ENCODE results near the gene ICA1. TPM values are rescaled to one million over a fixed set of nuclear protein-coding genes. Genes with fewer than 3 reads are reported as not detected.
"Not testable (repeated sequence)": the region's sequence is repeated elsewhere in the genome, so short reads cannot be mapped to it uniquely, and the experiment has no call there.

The ICA1 gene
- total RNA-seq, 1 experiment from 2014 or later: 0.98 TPM

GRCh38 chr7:8109196-8110022 lies 152.6 kb downstream of the ICA1 start:
- DNase-seq (ENCODE audit: low read depth): peak; percentile 76

GRCh38 chr7:8105449-8106095 lies 156.4 kb downstream of the ICA1 start:
- no peak for DNase-seq (ENCODE audit: low read depth)

- no peak for DNase-seq (ENCODE audit: low read depth)
Observed at GRCh38 chr7:8103282-8103681, 158.7 kb downstream of the ICA1 start.

GRCh38 chr7:8101292-8101691 lies 160.7 kb downstream of the ICA1 start:
- not testable (repeated sequence) for DNase-seq (ENCODE audit: low read depth)

GRCh38 chr7:8094164-8095140 lies 167.5 kb downstream of the ICA1 start:
- DNase-seq (ENCODE audit: low read depth): no peak

- DNase-seq (ENCODE audit: low read depth): no peak
Observed at GRCh38 chr7:8092140-8092539, 169.8 kb downstream of the ICA1 start.

GRCh38 chr7:8089036-8089780 lies 172.8 kb downstream of the ICA1 start:
- no peak for DNase-seq (ENCODE audit: low read depth)

GRCh38 chr7:8086239-8086638 lies 175.7 kb downstream of the ICA1 start:
- DNase-seq (ENCODE audit: low read depth): no peak

GRCh38 chr7:8085420-8085819 lies 176.5 kb downstream of the ICA1 start:
- DNase-seq (ENCODE audit: low read depth): no peak

GRCh38 chr7:8084836-8085235 lies 177.1 kb downstream of the ICA1 start:
- DNase-seq (ENCODE audit: low read depth): no peak

GRCh38 chr7:8082762-8083161 lies 179.2 kb downstream of the ICA1 start:
- no peak for DNase-seq (ENCODE audit: low read depth)

- no peak for DNase-seq (ENCODE audit: low read depth)
Observed at GRCh38 chr7:8078418-8078817, 183.5 kb downstream of the ICA1 start.

GRCh38 chr7:8070451-8071180 lies 191.4 kb downstream of the ICA1 start:
- no peak for DNase-seq (ENCODE audit: low read depth)

GRCh38 chr7:8068892-8069686 lies 192.9 kb downstream of the ICA1 start:
- no peak for DNase-seq (ENCODE audit: low read depth)

GRCh38 chr7:8065356-8065813 lies 196.6 kb downstream of the ICA1 start:
- DNase-seq (ENCODE audit: low read depth): peak; percentile 88

- DNase-seq (ENCODE audit: low read depth): no peak
Observed at GRCh38 chr7:8064828-8065227, 197.1 kb downstream of the ICA1 start.

- DNase-seq (ENCODE audit: low read depth): no peak
Observed at GRCh38 chr7:8063706-8064297, 198.2 kb downstream of the ICA1 start.

GRCh38 chr7:8063300-8063699 lies 198.7 kb downstream of the ICA1 start:
- not testable (repeated sequence) for DNase-seq (ENCODE audit: low read depth)

Measured in HT1080 (cell line).